Neural crest cell (in vitro differentiated cells): ENCODE data around the gene ENHO. TPM values are rescaled to one million over a fixed set of nuclear protein-coding genes. Genes with fewer than 3 reads are reported as not detected.

ENCODE experiments used
- DNase-seq: peaks from one replicate; pipeline ENCODE4 v3.0.0; 2021; ENCODE audit warnings: low read depth, mixed read lengths, low spot score
- H3K27ac Mint-ChIP-seq: one replicate; pipeline ENCODE4 v1.8.0; 2021; ENCODE audit warnings: mild to moderate bottlenecking, mixed read lengths; ENCODE audit not compliant: unreplicated experiment
- H3K27me3 Mint-ChIP-seq: 2 replicates; pipeline ENCODE4 v1.8.0; 2021; ENCODE audit warnings: low read depth, mild to moderate bottlenecking, mixed read lengths
- H3K36me3 Mint-ChIP-seq: 2 replicates; pipeline ENCODE4 v1.8.0; 2021; ENCODE audit warnings: low read depth, mild to moderate bottlenecking, mixed read lengths
- H3K4me1 Mint-ChIP-seq: 2 replicates; pipeline ENCODE4 v1.8.0; 2021; ENCODE audit warnings: mixed read lengths
- H3K4me3 Mint-ChIP-seq: one replicate; pipeline ENCODE4 v1.8.0; 2021; ENCODE audit warnings: mild to moderate bottlenecking, mixed read lengths
- H3K9me3 Mint-ChIP-seq: 2 replicates; pipeline ENCODE4 v1.8.0; 2021; ENCODE audit warnings: mixed read lengths
- CTCF ChIP-seq: fragments of 200-600 bp; sonication (generic); conservative IDR thresholded peaks from 2 replicates; pipeline ENCODE4 v1.5.0; 2021; ENCODE audit warnings: antibody characterized with exemption, mild to moderate bottlenecking
- total RNA-seq: library from RNA; stranded (reverse); gene quantifications from 2 replicates; pipeline ENCODE4 v1.2.1, GENCODE V29; 2021

ENHO gene
- total RNA-seq, 1 donor from 2014 or later: 13.2 TPM

- Mint-ChIP-seq H3K36me3 (no peaks in the 10 kb centered on the region), H3K27ac (no peak overlapping the region), H3K4me3 (no peak overlapping the region), H3K4me1 (peaks cover 13% of the 10 kb centered on the region), H3K27me3 (peaks cover 31% of the 10 kb centered on the region), H3K9me3 (no peaks in the 10 kb centered on the region)
- no peak for DNase-seq
- no peak for TF ChIP-seq CTCF
Measured at GRCh38 chr9:34518110-34518616, 4.6 kb downstream of the ENHO start.

GRCh38 chr9:34517185-34517584 is 5.6 kb downstream of the ENHO start:
- no peaks in the 10 kb centered on the region for H3K36me3 Mint-ChIP-seq
- H3K27ac Mint-ChIP-seq: no peak overlapping the region
- no peak overlapping the region for H3K4me3 Mint-ChIP-seq
- DNase-seq: no peak
- H3K9me3 Mint-ChIP-seq: no peaks in the 10 kb centered on the region
- no peak for TF ChIP-seq CTCF
- peaks cover 27% of the 10 kb centered on the region for H3K27me3 Mint-ChIP-seq
- peaks cover 16% of the 10 kb centered on the region for H3K4me1 Mint-ChIP-seq

- Mint-ChIP-seq H3K27ac (no peak overlapping the region), H3K27me3 (peaks cover 24% of the 10 kb centered on the region), H3K4me1 (peaks cover 15% of the 10 kb centered on the region), H3K9me3 (no peaks in the 10 kb centered on the region), H3K4me3 (no peak overlapping the region), H3K36me3 (no peaks in the 10 kb centered on the region)
- TF ChIP-seq CTCF: no peak
- no peak for DNase-seq
Measured at GRCh38 chr9:34515959-34516358, 6.8 kb downstream of the ENHO start.

GRCh38 chr9:34514816-34515215 is 8.0 kb downstream of the ENHO start:
- no peak for DNase-seq
- no peak for TF ChIP-seq CTCF
- H3K27me3 Mint-ChIP-seq: peaks cover 28% of the 10 kb centered on the region
- H3K27ac Mint-ChIP-seq: no peak overlapping the region
- no peaks in the 10 kb centered on the region for H3K9me3 Mint-ChIP-seq
- peaks cover 23% of the 10 kb centered on the region for H3K4me1 Mint-ChIP-seq
- H3K36me3 Mint-ChIP-seq: no peaks in the 10 kb centered on the region
- H3K4me3 Mint-ChIP-seq: no peak overlapping the region

GRCh38 chr9:34514401-34514800 is 8.4 kb downstream of the ENHO start:
- Mint-ChIP-seq H3K27me3 (peaks cover 29% of the 10 kb centered on the region), H3K9me3 (no peaks in the 10 kb centered on the region), H3K27ac (no peak overlapping the region), H3K4me1 (peaks cover 27% of the 10 kb centered on the region), H3K36me3 (no peaks in the 10 kb centered on the region), H3K4me3 (no peak overlapping the region)
- no peak for TF ChIP-seq CTCF
- DNase-seq: no peak
